B cell (primary cell): ENCODE data around the gene GSE1. TPM values are rescaled to one million over a fixed set of nuclear protein-coding genes. Genes with fewer than 3 reads are reported as not detected.

Experiments used
- ATAC-seq: fragments of 200-7000 bp; cut with Tn5 transposase; one replicate; pipeline ENCODE4 v1.10.0; 2021; ENCODE audit warnings: low read depth, mild to moderate bottlenecking, moderate number of reproducible peaks, moderate library complexity
- CTCF ChIA-PET: fragments of 350-600 bp; sonication (Branson Sonifier 250); formaldehyde crosslinking; loops from one replicate; lab custom pipeline; 2021; ENCODE audit warnings: antibody characterized with exemption, inconsistent platforms; lab: Charles Lee
- POLR2A ChIA-PET: fragments of 350-600 bp; sonication (Branson Sonifier 250); formaldehyde crosslinking; loops from one replicate; lab custom pipeline; 2021; ENCODE audit warnings: antibody characterized with exemption; lab: Charles Lee
- DNase-seq: peaks from one replicate; pipeline ENCODE4 v3.0.0; 2013
- H2AFZ ChIP-seq: 2 replicates; pipeline ENCODE4 v1.6.1; 2012; ENCODE audit warnings: mild to moderate bottlenecking, low read depth, low read length; ENCODE audit not compliant: insufficient read depth, poor library complexity, severe bottlenecking
- H3K27ac ChIP-seq, 2 donors: 1 replicate in 1 of 2; 2 replicates in 1 of 2; pipeline ENCODE4 v1.5.1; 2012 to 2013; ENCODE audit warnings: low read length in 2 of 2, mild to moderate bottlenecking in 2 of 2, moderate library complexity in 1 of 2
- H3K27me3 ChIP-seq, 4 experiments: fragments of 200-600 bp in 1 of 4; sonication (generic) in 1 of 4; replicated peaks in 1 of 4; 1 replicate in 2 of 4; 2 replicates in 2 of 4; pipeline versions ENCODE4 v1.6.1 to v1.7.0; 2013 to 2016; ENCODE audit warnings: low read length in 3 of 4, mild to moderate bottlenecking in 2 of 4, mixed read lengths in 1 of 4, moderate library complexity in 1 of 4; ENCODE audit not compliant: insufficient read depth in 4 of 4, control insufficient read depth in 3 of 4; ENCODE audit errors: control extremely low read depth in 1 of 4
- H3K36me3 ChIP-seq, 2 experiments: replicated peaks in 1 of 2; 1 replicate in 1 of 2; 2 replicates in 1 of 2; pipeline versions ENCODE4 v1.6.1 to v1.7.1; 2013; ENCODE audit warnings: low read length in 1 of 2; ENCODE audit not compliant: insufficient read depth in 2 of 2, control insufficient read depth in 1 of 2; ENCODE audit errors: control extremely low read depth in 1 of 2, extremely low read depth in 1 of 2
- H3K4me1 ChIP-seq, 2 donors: fragments of 200-600 bp in 1 of 2; sonication (generic) in 1 of 2; 1 replicate in 1 of 2; 2 replicates in 1 of 2; pipeline versions ENCODE4 v1.5.1 to v1.6.1; 2013 to 2017; ENCODE audit warnings: low read length in 2 of 2; ENCODE audit not compliant: control insufficient read depth in 2 of 2, insufficient read depth in 2 of 2
- H3K4me2 ChIP-seq: replicated peaks from 2 replicates; pipeline ENCODE3; 2012; ENCODE audit warnings: mild to moderate bottlenecking, low read depth, low read length; ENCODE audit not compliant: poor library complexity, severe bottlenecking
- H3K4me3 ChIP-seq, 5 experiments: fragments of 200-600 bp in 1 of 5; sonication (generic) in 1 of 5; 1 replicate in 3 of 5; 2 replicates in 2 of 5; pipeline versions ENCODE4 v1.5.1 to v1.7.0; 2011 to 2016; ENCODE audit warnings: low read length in 4 of 5, mild to moderate bottlenecking in 4 of 5, low read depth in 2 of 5, control low read depth in 1 of 5, moderate library complexity in 1 of 5; ENCODE audit not compliant: insufficient read depth in 1 of 5; ENCODE audit errors: control extremely low read depth in 1 of 5, extremely low read depth in 1 of 5
- H3K79me2 ChIP-seq: fragments of 200-600 bp; sonication (generic); one replicate; pipeline ENCODE4 v1.6.0; 2016; ENCODE audit warnings: low read length; ENCODE audit not compliant: control insufficient read depth, insufficient read depth
- H3K9ac ChIP-seq: fragments of 200-600 bp; sonication (generic); 2 replicates; pipeline ENCODE4 v1.6.1; 2017; ENCODE audit warnings: mild to moderate bottlenecking, low read length, moderate library complexity
- H3K9me3 ChIP-seq, 3 donors: one replicate each; pipeline versions ENCODE4 v1.6.1 to v1.7.1; 2013; ENCODE audit warnings: low read length in 2 of 3; ENCODE audit not compliant: control insufficient read depth in 2 of 3, insufficient read depth in 1 of 3; ENCODE audit errors: control extremely low read depth in 1 of 3
- H4K20me1 ChIP-seq: 2 replicates; pipeline ENCODE4 v1.6.0; 2012; ENCODE audit warnings: mild to moderate bottlenecking, low read length; ENCODE audit not compliant: insufficient read depth, control insufficient read depth, poor library complexity, severe bottlenecking
- H3K27ac Mint-ChIP-seq: one replicate; pipeline ENCODE4 v1.8.0; 2021; ENCODE audit warnings: mixed read lengths
- H3K27me3 Mint-ChIP-seq: one replicate; pipeline ENCODE4 v1.8.0; 2021; ENCODE audit warnings: mixed read lengths
- H3K4me1 Mint-ChIP-seq: one replicate; pipeline ENCODE4 v1.8.0; 2021; ENCODE audit warnings: mixed read lengths
- H3K4me3 Mint-ChIP-seq: one replicate; pipeline ENCODE4 v1.8.0; 2021; ENCODE audit warnings: mixed read lengths
- H3K9me3 Mint-ChIP-seq: one replicate; pipeline ENCODE4 v1.8.0; 2022; ENCODE audit warnings: mixed read lengths; ENCODE audit not compliant: insufficient read depth
- EZH2 ChIP-seq: IDR thresholded peaks from 2 replicates; pipeline ENCODE4 v1.6.1; 2012; ENCODE audit warnings: borderline replicate concordance, low read depth, mild to moderate bottlenecking, moderate library complexity, low read length; ENCODE audit not compliant: insufficient read depth, poor library complexity, severe bottlenecking
- WGBS: methylation state at CpG from one replicate; pipeline ENCODE4 v1.1.5; 2013; ENCODE audit warnings: missing lambda C conversion rate; ENCODE audit not compliant: insufficient coverage; 5-methylcytosine and 5-hydroxymethylcytosine counted together
- intact Hi-C: fragments of 100-400 bp; cut with micrococcal nuclease; formaldehyde crosslinking; loops from one replicate; pipeline ENCODE4 v1.10.0; 2022
- polyA plus RNA-seq: library from polyadenylated mRNA; depleted of rRNA; stranded (reverse); fragments of >200 nt; gene quantifications from 2 replicates; pipeline ENCODE4 v1.2.3, GENCODE V29; 2012
- total RNA-seq, 2 donors: library from RNA; stranded (reverse); fragments of 120-200 nt in 1 of 2; gene quantifications; 1 replicate in 1 of 2; 2 replicates in 1 of 2; pipeline versions ENCODE4 v1.2.3 to v1.2.4, GENCODE V29; 2013 to 2022
- TF ChIP-seq, protein P1 (sequence below): fragments of 200-600 bp; IDR thresholded peaks from one replicate; pipeline ENCODE4 v1.8.0; 2022; ENCODE audit warnings: antibody characterized with exemption, mild to moderate bottlenecking

The GSE1 gene
- total and polyA plus RNA-seq, 2 donors (not counting 1 experiment from before 2014, with no cell fraction given), result 57.3 to 76.1 TPM

DNA sequence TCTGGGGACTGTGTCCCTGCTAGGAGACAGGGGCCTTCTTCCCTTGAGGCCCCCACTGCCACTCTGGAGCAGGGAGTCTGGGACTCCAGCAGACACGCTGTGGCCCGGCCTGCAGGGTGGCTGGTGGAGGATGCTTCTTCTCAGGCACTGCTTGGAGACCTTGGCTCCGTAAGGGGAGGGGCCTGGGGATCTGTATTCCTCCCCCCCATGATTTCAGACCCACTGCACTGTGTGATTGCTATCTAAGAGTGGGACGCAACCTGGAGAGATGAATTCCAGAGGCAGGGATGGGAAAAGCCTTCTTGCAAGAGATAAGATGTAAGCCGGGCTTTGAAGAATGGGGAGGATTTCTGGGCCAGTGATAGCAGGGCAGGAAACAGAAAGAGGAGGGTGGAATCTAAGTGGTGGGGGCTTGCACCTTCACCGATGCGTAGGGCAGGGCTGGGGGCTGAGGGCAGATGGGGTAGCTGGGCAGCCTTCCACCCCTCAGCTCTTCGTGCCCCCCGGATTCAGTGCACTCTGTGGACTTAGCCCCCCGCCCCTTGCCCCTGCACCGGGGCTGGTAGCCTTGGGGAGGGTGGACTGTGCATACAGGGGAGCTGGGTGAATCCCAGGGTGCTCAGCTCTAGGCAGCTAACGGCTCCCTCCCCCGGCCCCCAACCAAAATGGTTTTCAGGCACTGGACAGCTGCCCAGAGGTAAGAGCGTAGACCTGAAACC lies 5.2 kb upstream of the GSE1 start:
- Mint-ChIP-seq H3K4me3 (no peak overlapping the region), H3K27ac (no peak overlapping the region), H3K4me1 (peaks cover 57% of the 10 kb centered on the region), H3K9me3 (no peaks in the 10 kb centered on the region), H3K27me3 (no peaks in the 10 kb centered on the region)
- DNase-seq (no peak), ATAC-seq (no peak)
- intact Hi-C loops, result loop anchor here (1.0 kb wide), 1 partner anchor 299 kb away; no protein-coding TSS in a partner anchor
- Histone ChIP-seq H3K4me1 (peaks cover 44 to 52% of the 10 kb centered on the region in 2 donors), H2AFZ (no peak overlapping the region), H3K27me3 (no peaks in the 10 kb centered on the region), H3K79me2 (peaks cover 75% of the 10 kb centered on the region), H3K4me3 (no peak overlapping the region), H3K9me3 (peaks cover 0 to 3% (median 0%) of the 10 kb centered on the region in 3 donors), H3K9ac (no peak overlapping the region), H3K36me3 (no peaks in the 10 kb centered on the region), H4K20me1 (peaks cover 91% of the 10 kb centered on the region), H3K4me2 (peak overlapping the region; percentile 77), H3K27ac (no peak overlapping the region)
- TF ChIP-seq, protein P1, sequence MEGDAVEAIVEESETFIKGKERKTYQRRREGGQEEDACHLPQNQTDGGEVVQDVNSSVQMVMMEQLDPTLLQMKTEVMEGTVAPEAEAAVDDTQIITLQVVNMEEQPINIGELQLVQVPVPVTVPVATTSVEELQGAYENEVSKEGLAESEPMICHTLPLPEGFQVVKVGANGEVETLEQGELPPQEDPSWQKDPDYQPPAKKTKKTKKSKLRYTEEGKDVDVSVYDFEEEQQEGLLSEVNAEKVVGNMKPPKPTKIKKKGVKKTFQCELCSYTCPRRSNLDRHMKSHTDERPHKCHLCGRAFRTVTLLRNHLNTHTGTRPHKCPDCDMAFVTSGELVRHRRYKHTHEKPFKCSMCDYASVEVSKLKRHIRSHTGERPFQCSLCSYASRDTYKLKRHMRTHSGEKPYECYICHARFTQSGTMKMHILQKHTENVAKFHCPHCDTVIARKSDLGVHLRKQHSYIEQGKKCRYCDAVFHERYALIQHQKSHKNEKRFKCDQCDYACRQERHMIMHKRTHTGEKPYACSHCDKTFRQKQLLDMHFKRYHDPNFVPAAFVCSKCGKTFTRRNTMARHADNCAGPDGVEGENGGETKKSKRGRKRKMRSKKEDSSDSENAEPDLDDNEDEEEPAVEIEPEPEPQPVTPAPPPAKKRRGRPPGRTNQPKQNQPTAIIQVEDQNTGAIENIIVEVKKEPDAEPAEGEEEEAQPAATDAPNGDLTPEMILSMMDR, result no peak
- TF ChIP-seq EZH2, result no peak
- 81% methylated on average over 13 of the region's 14 CpGs for WGBS
- ChIA-PET POLR2A (no interaction called here), CTCF (interaction anchor here (2.2 to 8.4 kb wide), 6 partner anchors 8 to 188 kb away, joined by 10 to 81 read pairs (median 30); no protein-coding TSS in a partner anchor)

DNA sequence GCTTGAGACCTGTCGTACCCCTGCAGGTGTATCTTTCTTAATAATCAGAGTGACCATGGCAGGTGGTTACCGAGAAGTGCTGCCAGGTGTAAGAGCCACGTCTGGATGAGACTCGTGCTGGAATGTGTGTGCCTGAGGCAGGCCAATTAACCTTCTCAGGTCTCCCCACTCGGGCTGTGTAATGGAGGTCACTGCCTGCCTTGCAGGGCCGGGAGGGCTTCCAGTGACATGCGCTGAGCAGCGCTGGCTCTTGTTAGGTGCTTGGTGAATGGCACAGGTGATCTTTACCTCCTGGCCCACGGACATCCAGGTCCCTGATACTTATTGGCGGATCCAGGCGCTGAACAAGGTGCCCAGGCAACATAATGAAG lies 4.6 kb upstream of the GSE1 start:
- POLR2A ChIA-PET, result no interaction called here
- H4K20me1 ChIP-seq, result peaks cover 91% of the 10 kb centered on the region
- WGBS, result 94% methylated on average over 11 of the region's 11 CpGs
- no peak for DNase-seq
- peaks cover 0 to under 1% (median 0%) of the 10 kb centered on the region in 3 donors for H3K9me3 ChIP-seq
- H3K36me3 ChIP-seq, result no peaks in the 10 kb centered on the region
- no peak overlapping the region for H3K27ac ChIP-seq
- H3K4me3 Mint-ChIP-seq, result no peak overlapping the region
- peaks cover 71% of the 10 kb centered on the region for H3K79me2 ChIP-seq
- peaks cover 53% of the 10 kb centered on the region for H3K4me1 Mint-ChIP-seq
- no peak overlapping the region for H2AFZ ChIP-seq
- peaks cover 44 to 46% of the 10 kb centered on the region in 2 donors for H3K4me1 ChIP-seq
- no peaks in the 10 kb centered on the region for H3K9me3 Mint-ChIP-seq
- H3K4me2 ChIP-seq, result no peak overlapping the region
- H3K27me3 Mint-ChIP-seq, result no peaks in the 10 kb centered on the region
- no peak overlapping the region for H3K4me3 ChIP-seq
- CTCF ChIA-PET, result interaction anchor here (1.6 to 8.4 kb wide), 7 partner anchors 45 to 215 kb away, joined by 10 to 81 read pairs (median 15); no protein-coding TSS in a partner anchor
- intact Hi-C loops, result no loop called here
- H3K9ac ChIP-seq, result no peak overlapping the region
- H3K27ac Mint-ChIP-seq, result no peak overlapping the region
- H3K27me3 ChIP-seq, result no peaks in the 10 kb centered on the region
- ATAC-seq, result no peak
- TF ChIP-seq EZH2, result no peak
- TF ChIP-seq, protein P1, result no peak
